ENCODE data around the gene PPP2R2C.

The PPP2R2C gene

DNA sequence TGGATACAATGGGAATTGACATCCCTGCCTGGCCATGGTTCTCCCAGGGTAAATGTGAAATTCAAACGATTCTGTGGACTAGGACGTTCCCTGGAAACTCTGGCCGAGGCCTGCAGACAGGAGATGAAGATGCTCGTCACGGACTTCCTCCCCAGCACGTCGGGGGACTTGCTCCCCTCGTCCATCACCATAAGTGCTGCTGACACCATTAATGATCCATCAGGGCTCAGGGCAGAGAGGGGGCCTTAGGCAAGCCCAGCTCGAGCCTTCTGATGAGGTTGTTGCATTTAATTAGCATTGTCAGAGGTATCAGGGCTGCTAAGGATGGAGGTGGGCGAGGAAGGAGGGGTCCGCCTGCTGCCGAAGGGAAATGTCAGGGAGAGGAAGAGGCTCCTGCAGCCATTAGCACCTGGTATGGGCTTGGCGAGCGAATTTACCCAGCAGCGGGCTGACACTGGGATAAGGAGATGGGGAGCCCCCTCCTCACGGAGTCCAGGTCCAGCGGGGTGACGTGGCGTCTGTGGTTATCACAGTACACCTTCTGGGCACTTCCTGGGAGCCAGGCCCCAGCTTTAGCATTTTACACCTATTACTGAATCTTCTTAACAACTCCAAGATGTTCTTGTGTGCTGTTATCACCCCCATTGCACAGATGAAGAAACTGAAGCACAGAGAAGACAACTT, 83.1 kb downstream of the PPP2R2C start:
- no peak for TF ChIP-seq CTCF (IDR thresholded peaks at IDR 0.05; ENCODE audit: extremely low read depth, missing control alignments)
- DNase-seq (ENCODE audit: low spot score) = no peak

DNA sequence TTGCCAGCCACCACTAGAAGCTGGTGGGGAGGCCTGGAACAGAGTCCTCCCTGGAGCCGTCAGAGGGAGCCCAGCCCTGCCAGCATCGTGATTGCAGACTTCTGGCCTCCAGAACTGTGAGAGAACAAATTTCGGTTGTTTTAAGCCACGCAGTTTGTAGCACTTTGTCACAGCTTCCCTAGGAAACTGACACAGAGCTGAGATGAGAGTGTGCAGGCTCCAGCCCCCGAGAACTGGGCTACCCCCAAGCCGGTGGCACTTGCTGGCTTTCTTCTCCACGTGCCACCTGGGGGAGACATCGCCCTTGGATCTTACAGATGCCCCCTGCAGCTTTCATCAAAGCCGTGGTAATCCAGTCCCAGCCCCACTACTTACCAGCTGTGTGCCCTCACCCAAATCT, 83.7 kb downstream of the PPP2R2C start:
- TF ChIP-seq CTCF (IDR thresholded peaks at IDR 0.05; ENCODE audit: extremely low read depth, missing control alignments) = no peak
- DNase-seq (ENCODE audit: low spot score) = no peak

DNA sequence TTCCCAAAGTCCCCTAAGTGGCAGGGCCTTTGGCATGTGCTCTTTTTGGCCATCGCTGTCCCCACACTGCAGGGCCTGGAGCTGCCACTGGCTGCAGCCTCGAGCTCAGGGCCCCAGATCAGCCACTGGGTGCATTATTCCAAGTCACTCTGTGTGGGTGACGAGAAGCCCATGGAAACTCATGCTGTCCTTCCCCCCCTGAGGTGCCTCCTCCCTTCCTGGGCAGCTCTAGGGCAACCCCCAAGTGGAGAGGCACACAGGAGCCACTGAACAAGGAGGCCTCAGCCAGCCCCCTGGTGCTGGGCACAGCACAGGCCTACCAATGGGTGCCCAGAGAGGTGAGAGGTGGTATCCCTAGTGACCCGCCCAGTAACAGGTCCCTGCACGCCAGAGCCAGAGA, 84.5 kb downstream of the PPP2R2C start:
- DNase-seq (ENCODE audit: low spot score) = no peak

DNA sequence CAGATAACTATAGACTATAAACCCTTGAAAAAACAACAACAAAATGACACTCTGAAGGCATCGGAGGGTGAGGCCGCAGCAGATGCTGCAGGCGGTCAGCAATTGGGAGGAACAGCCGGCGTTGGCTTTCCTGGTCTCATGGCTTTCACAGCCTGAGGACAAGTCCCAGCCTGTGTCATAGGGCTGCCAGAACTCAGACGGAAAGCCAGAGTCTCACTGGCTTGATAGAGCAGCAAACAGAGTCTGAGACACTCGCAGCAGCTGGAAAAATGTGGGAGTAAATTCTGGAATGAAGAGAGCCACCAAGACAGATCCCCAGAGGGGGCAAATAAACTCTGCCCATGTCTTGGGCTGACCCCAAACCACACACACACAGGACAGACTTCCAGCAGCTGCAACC, 86.3 kb downstream of the PPP2R2C start:
- DNase-seq (ENCODE audit: low spot score) = no peak
- no peak for TF ChIP-seq CTCF (IDR thresholded peaks at IDR 0.05; ENCODE audit: extremely low read depth, missing control alignments)

More for the DNA sequence above, 84.5 kb downstream of the PPP2R2C start:
- TF ChIP-seq CTCF (IDR thresholded peaks at IDR 0.05; ENCODE audit: extremely low read depth, missing control alignments) = no peak

DNA sequence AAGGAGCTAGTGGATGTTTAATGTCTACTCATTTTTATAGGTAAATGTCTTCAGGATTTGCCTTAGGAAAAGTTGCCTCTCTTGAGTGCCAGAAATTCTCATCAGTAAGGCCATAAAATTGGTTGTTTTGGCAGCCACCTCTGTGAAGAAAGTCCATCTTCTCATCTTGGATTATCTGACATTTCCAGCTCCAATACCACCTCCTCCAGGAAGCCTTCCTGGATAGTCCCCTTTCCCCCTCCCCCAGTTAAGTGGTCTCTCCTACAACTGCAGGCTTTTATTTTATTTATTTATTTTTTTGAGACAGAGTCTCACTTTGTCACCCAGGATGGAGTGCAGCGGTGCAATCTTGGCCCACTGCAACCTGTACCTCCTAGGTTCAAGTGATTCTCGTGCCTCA, 87.1 kb downstream of the PPP2R2C start:
- DNase-seq (ENCODE audit: low spot score) = no peak
- TF ChIP-seq CTCF (IDR thresholded peaks at IDR 0.05; ENCODE audit: extremely low read depth, missing control alignments) = no peak

DNA sequence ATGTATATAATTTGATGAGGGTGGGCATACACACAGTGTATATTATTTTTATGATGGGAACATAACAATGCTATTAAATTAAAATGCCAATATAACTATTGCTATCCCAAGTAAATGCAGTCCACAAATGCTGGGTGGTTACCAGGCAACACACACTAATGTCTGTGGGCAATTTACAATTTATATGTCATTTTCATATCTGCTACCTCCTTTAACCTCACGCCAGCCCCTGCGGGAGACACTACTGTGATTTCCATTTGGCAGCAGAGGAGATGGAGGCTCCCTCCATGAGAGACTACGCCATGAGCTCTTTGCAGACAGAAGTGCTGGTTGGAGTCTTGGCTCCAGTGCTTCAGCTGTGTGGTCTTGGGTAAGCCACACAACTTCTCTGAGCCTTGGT, 87.9 kb downstream of the PPP2R2C start:
- DNase-seq (ENCODE audit: low spot score) = no peak
- no peak for TF ChIP-seq CTCF (IDR thresholded peaks at IDR 0.05; ENCODE audit: extremely low read depth, missing control alignments)

DNA sequence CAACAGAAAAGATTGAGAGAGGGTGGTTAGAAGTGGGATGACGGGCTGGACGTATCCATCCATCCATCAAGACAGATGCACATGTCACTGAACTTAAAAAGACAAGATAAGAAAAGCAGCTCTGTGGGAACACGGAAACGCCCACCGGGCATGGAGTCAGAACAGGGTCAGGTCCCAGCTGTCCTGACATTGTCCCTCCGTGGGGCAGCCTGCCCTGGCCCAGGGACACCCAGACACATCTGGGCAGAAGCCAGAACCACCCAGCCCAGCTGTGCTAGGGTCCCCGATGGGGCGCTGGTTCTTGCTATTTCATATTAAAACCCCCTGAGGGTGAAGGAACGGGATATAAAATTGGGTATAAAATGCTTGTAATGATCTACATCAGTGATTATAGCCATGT, 88.5 kb downstream of the PPP2R2C start:
- no peak for DNase-seq (ENCODE audit: low spot score)
- TF ChIP-seq CTCF (IDR thresholded peaks at IDR 0.05; ENCODE audit: extremely low read depth, missing control alignments) = no peak

All from GM20000 (cell line).